HEK293 (cell line): ENCODE measurements around the gene MAGI2.

ENCODE experiments used
- CTCF ChIA-PET: fragments of 350-600 bp; formaldehyde crosslinking; extraction: SDS; loops from one replicate; lab custom pipeline; 2021; ENCODE audit warnings: antibody characterized with exemption; lab: Yijun Ruan, JAX
- POLR2A ChIA-PET: fragments of 300-600 bp; formaldehyde crosslinking; extraction: SDS; loops from one replicate; lab custom pipeline; 2020; ENCODE audit warnings: antibody characterized with exemption, inconsistent platforms; lab: Yijun Ruan, JAX
- H3K27ac ChIP-seq: fragments of 200-500 bp; sonication (Bioruptor generic); 2 replicates; pipeline ENCODE4 v1.5.1; 2014; ENCODE audit warnings: low read depth, low read length, control low read depth, inconsistent platforms; ENCODE audit errors: extremely low read depth
- H3K36me3 ChIP-seq, 2 experiments: fragments of 200-500 bp in 1 of 2; sonication (Bioruptor generic) in 1 of 2; 1 replicate in 1 of 2; 2 replicates in 1 of 2; pipeline ENCODE4 v1.5.1; 2014 to 2017; ENCODE audit warnings: inconsistent platforms in 2 of 2, low read length in 2 of 2; ENCODE audit not compliant: control insufficient read depth in 2 of 2, insufficient read depth in 1 of 2
- H3K4me1 ChIP-seq: fragments of 200-500 bp; sonication (Bioruptor generic); 2 replicates; pipeline ENCODE4 v1.5.1; 2014; ENCODE audit warnings: mild to moderate bottlenecking, low read length, inconsistent platforms; ENCODE audit not compliant: control insufficient read depth, insufficient read depth
- H3K4me3 ChIP-seq: 2 replicates; pipeline ENCODE4 v1.5.1; 2011; ENCODE audit warnings: low read depth, mild to moderate bottlenecking, control low read depth, low read length, moderate library complexity
- H3K9me3 ChIP-seq: fragments of 200-500 bp; sonication (Bioruptor generic); 2 replicates; pipeline ENCODE4 v1.5.1; 2014; ENCODE audit warnings: low read depth, low read length, inconsistent platforms; ENCODE audit not compliant: control insufficient read depth, insufficient read depth
- EGR2 ChIP-seq: fragments of 450-650 bp; formaldehyde crosslinking; IDR thresholded peaks from 2 replicates; pipeline ENCODE4 v1.5.1; 2016; ENCODE audit warnings: low read depth, missing biosample characterization, missing genetic modification characterization
- FEZF1 ChIP-seq: fragments of 450-650 bp; formaldehyde crosslinking; IDR thresholded peaks from 2 replicates; pipeline ENCODE4 v1.5.1; 2016; ENCODE audit warnings: missing biosample characterization, missing genetic modification characterization
- GFI1B ChIP-seq: fragments of 450-650 bp; formaldehyde crosslinking; IDR thresholded peaks from 2 replicates; pipeline ENCODE4 v1.5.1; 2016; ENCODE audit warnings: missing biosample characterization, missing genetic modification characterization
- KLF7 ChIP-seq: fragments of 450-650 bp; formaldehyde crosslinking; IDR thresholded peaks from 2 replicates; pipeline ENCODE4 v1.5.1; 2016; ENCODE audit warnings: missing biosample characterization, missing genetic modification characterization, borderline replicate concordance
- PRDM6 ChIP-seq: fragments of 450-650 bp; formaldehyde crosslinking; IDR thresholded peaks from 2 replicates; pipeline ENCODE4 v1.5.1; 2017; ENCODE audit warnings: missing biosample characterization, missing genetic modification characterization
- REPIN1 ChIP-seq: fragments of 450-650 bp; formaldehyde crosslinking; IDR thresholded peaks from 2 replicates; pipeline ENCODE4 v1.5.1; 2017; ENCODE audit warnings: missing biosample characterization, missing genetic modification characterization, low read depth
- SP2 ChIP-seq: fragments of 450-650 bp; formaldehyde crosslinking; IDR thresholded peaks from 2 replicates; pipeline ENCODE4 v1.5.1; 2016; ENCODE audit warnings: missing biosample characterization, missing genetic modification characterization
- TRIM28 ChIP-seq: IDR thresholded peaks from 2 replicates; pipeline ENCODE4 v1.6.1; 2011; ENCODE audit warnings: low read length, control low read depth, borderline replicate concordance
- ZEB2 ChIP-seq: fragments of 450-650 bp; formaldehyde crosslinking; IDR thresholded peaks from 2 replicates; pipeline ENCODE4 v1.5.1; 2016; ENCODE audit warnings: missing biosample characterization, missing genetic modification characterization
- ZNF274 ChIP-seq, 2 experiments: fragments of 200-500 bp in 1 of 2; fragments of 450-650 bp in 1 of 2; sonication (Bioruptor generic) in 1 of 2; formaldehyde crosslinking in 1 of 2; IDR thresholded peaks; 2 replicates each; pipeline versions ENCODE4 v1.5.1 to v1.6.1; 2014 to 2016; ENCODE audit warnings: borderline replicate concordance in 1 of 2, inconsistent platforms in 1 of 2, low read length in 1 of 2, missing biosample characterization in 1 of 2, missing genetic modification characterization in 1 of 2
- ZNF391 ChIP-seq: fragments of 450-650 bp; formaldehyde crosslinking; IDR thresholded peaks from 2 replicates; pipeline ENCODE4 v1.5.1; 2016; ENCODE audit warnings: low read depth, missing biosample characterization, missing genetic modification characterization, borderline replicate concordance
- ZNF518A ChIP-seq: fragments of 450-650 bp; formaldehyde crosslinking; conservative IDR thresholded peaks from 2 replicates; pipeline ENCODE4 v1.5.1; 2016; ENCODE audit warnings: low read depth, missing biosample characterization, missing genetic modification characterization
- ZNF544 ChIP-seq: fragments of 450-650 bp; formaldehyde crosslinking; IDR thresholded peaks from 2 replicates; pipeline ENCODE4 v1.5.0; 2017; ENCODE audit warnings: missing biosample characterization, missing genetic modification characterization
- ZNF626 ChIP-seq: fragments of 450-650 bp; sonication (Bioruptor Pico); formaldehyde crosslinking; IDR thresholded peaks from 2 replicates; pipeline ENCODE4 v1.5.1; 2018; ENCODE audit warnings: missing biosample characterization, missing genetic modification characterization, inconsistent platforms
- ZNF660 ChIP-seq: fragments of 450-650 bp; IDR thresholded peaks from 2 replicates; pipeline ENCODE4 v1.5.1; 2018; ENCODE audit warnings: missing biosample characterization, mild to moderate bottlenecking, missing genetic modification characterization
- ZNF747 ChIP-seq: fragments of 450-650 bp; formaldehyde crosslinking; IDR thresholded peaks from 2 replicates; pipeline ENCODE4 v1.5.1; 2016; ENCODE audit warnings: missing biosample characterization, missing genetic modification characterization
- ZNF76 ChIP-seq: fragments of 450-650 bp; formaldehyde crosslinking; IDR thresholded peaks from 2 replicates; pipeline ENCODE4; 2016; ENCODE audit warnings: low read depth, missing biosample characterization, missing genetic modification characterization, borderline replicate concordance
- ZNF791 ChIP-seq: fragments of 450-650 bp; formaldehyde crosslinking; IDR thresholded peaks from 2 replicates; pipeline ENCODE4 v1.5.1; 2016; ENCODE audit warnings: missing biosample characterization, missing genetic modification characterization
- ZSCAN4 ChIP-seq: fragments of 450-650 bp; formaldehyde crosslinking; IDR thresholded peaks from 2 replicates; pipeline ENCODE4 v1.5.1; 2017; ENCODE audit warnings: missing biosample characterization, missing genetic modification characterization

The MAGI2 gene

GRCh38 chr7:78043159-78043558, 1410.3 kb downstream of the MAGI2 start:
- Histone ChIP-seq H3K27ac (no peak overlapping the region), H3K9me3 (no peaks in the 10 kb centered on the region), H3K36me3 (no peaks in the 10 kb centered on the region), H3K4me1 (no peaks in the 10 kb centered on the region), H3K4me3 (no peak overlapping the region)
- POLR2A ChIA-PET: no interaction called here
- no peak for TF ChIP-seq ZNF274 (IDR thresholded peaks at IDR 0.05; ENCODE audit: low read length)
- no peak for TF ChIP-seq ZNF274 (tag by site-specific recombination; IDR thresholded peaks at IDR 0.05; ENCODE audit: borderline replicate concordance)
- TF ChIP-seq ZSCAN4 (tag by site-specific recombination): no peak
- no peak for TF ChIP-seq FEZF1 (tag by site-specific recombination)
- TF ChIP-seq REPIN1 (tag by site-specific recombination): no peak
- no peak for TF ChIP-seq PRDM6 (tag by site-specific recombination)
- TF ChIP-seq ZNF626: no peak
- no peak for TF ChIP-seq ZNF518A (tag by site-specific recombination)
- no peak for TF ChIP-seq TRIM28
- no peak for TF ChIP-seq ZNF791 (tag by site-specific recombination)
- TF ChIP-seq ZNF747: no peak
- no peak for TF ChIP-seq ZNF391 (tag by site-specific recombination)
- no peak for TF ChIP-seq ZNF660 (tag by site-specific recombination)
- no peak for TF ChIP-seq KLF7 (tag by site-specific recombination)
- no peak for TF ChIP-seq ZNF544 (tag by site-specific recombination)
- TF ChIP-seq ZNF76 (tag by site-specific recombination): no peak
- TF ChIP-seq SP2: no peak
- TF ChIP-seq EGR2 (tag by site-specific recombination): no peak
- TF ChIP-seq ZEB2 (tag by site-specific recombination): no peak
- TF ChIP-seq GFI1B (tag by site-specific recombination): no peak
- CTCF ChIA-PET: interaction anchor here (0.5 to 3.8 kb wide), 6 partner anchors 9 to 1013 kb away, joined by 3 to 37 read pairs (median 3); no protein-coding TSS in a partner anchor
